ENCODE results near the gene DUSP11. TPM values are rescaled to one million over a fixed set of nuclear protein-coding genes. Genes with fewer than 3 reads are reported as not detected.

DUSP11 gene
- total and polyA plus RNA-seq, 3 donors from 2014 or later = 32.2 to 56.3 (median 55.3) TPM

DNA sequence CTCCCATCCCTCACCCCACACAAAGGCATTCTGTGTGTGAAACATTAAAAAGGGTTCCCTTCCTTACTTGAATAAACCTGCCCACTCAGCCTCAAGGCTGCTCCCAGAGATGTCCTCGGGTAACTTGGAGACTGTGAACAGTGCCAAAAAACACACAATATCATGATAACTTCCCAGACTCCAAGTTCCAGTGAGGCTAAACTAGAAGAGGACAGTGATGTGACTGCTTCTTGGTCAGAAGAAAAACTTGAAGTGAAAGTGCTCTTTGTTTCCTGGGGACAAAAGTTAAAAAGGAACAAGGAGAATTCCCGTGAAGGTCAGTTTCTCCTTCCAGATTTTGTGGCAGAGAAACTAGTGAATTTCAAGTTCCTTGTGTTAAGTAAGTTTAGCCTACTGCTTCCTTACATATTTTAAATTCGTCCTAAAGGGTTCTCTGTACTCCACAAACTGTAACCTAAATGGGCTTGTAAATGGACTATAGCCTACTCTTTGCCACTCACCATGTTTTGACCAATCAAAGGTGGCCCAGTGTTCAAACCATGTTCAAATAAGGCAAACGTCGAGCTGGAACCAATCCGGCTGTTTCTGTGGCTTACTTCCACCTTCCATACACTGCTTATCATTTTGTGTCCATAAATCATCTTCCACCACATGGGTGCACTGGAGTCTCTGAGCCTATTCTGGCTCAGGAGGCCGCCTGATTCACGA is 63.2 kb downstream of the DUSP11 start:
- no peaks in the 10 kb centered on the region for H3K27me3 ChIP-seq
- H3K4me3 ChIP-seq = no peak overlapping the region
- TF ChIP-seq, protein P1, sequence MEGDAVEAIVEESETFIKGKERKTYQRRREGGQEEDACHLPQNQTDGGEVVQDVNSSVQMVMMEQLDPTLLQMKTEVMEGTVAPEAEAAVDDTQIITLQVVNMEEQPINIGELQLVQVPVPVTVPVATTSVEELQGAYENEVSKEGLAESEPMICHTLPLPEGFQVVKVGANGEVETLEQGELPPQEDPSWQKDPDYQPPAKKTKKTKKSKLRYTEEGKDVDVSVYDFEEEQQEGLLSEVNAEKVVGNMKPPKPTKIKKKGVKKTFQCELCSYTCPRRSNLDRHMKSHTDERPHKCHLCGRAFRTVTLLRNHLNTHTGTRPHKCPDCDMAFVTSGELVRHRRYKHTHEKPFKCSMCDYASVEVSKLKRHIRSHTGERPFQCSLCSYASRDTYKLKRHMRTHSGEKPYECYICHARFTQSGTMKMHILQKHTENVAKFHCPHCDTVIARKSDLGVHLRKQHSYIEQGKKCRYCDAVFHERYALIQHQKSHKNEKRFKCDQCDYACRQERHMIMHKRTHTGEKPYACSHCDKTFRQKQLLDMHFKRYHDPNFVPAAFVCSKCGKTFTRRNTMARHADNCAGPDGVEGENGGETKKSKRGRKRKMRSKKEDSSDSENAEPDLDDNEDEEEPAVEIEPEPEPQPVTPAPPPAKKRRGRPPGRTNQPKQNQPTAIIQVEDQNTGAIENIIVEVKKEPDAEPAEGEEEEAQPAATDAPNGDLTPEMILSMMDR (IDR thresholded peaks at IDR 0.05) = no peak
- H3K27ac ChIP-seq = peak overlapping the region; percentile 63 to 78
- intact Hi-C loops (cut with DNase I; ENCODE audit: low total_unique reads) = no loop called here
- peak; percentile 58 for DNase-seq
- no peaks in the 10 kb centered on the region for H3K36me3 ChIP-seq (ENCODE audit: low read depth, missing control alignments)
- H3K9me3 ChIP-seq = no peaks in the 10 kb centered on the region
- peaks cover 20% of the 10 kb centered on the region for H3K4me1 ChIP-seq
- 18 to 36% methylated on average over 8 of the region's 8 CpGs for whole genome bisulfite sequencing, 2 donors

DNA sequence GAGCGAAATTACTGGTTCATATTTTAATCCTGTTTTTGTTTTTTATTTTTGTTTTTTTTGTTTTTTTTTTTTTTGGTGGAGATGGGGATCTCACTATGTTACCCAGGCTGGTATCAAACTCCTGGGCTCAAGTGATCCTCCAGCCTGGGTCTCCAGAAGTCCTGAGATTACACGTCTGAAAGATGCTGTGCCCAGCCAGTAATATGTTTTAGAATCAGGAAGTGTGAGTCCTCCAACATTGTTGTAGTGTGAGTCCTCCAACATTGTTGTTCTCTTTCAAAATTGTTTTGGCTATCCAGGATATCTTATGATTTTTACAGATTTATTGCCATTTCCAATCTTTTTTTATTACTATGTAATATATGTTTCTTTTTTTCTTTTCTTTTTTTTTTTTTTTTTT is 65.8 kb downstream of the DUSP11 start:
- no peak for TF ChIP-seq POLR2A (IDR thresholded peaks at IDR 0.05)
- TF ChIP-seq, protein P1 (IDR thresholded peaks at IDR 0.05) = no peak
- no peak overlapping the region for H3K27ac ChIP-seq
- WGBS, 2 donors = 98 to 100% methylated on average over 2 of the region's 2 CpGs

More for the DNA sequence above, 65.8 kb downstream of the DUSP11 start:
- intact Hi-C loops (cut with DNase I; ENCODE audit: low total_unique reads) = no loop called here
- Histone ChIP-seq H3K4me3 (no peak overlapping the region), H3K9me3 (no peaks in the 10 kb centered on the region), H3K4me1 (peaks cover 20% of the 10 kb centered on the region), H3K36me3 (ENCODE audit: low read depth, missing control alignments) (no peaks in the 10 kb centered on the region), H3K27me3 (no peaks in the 10 kb centered on the region)
- no peak for DNase-seq

Other genes starting within 250 kb of the DUSP11 start
- not detected for gene NAT8, start 137.7 kb downstream of the DUSP11 start, total RNA-seq
- gene NAT8, start 137.7 kb downstream of the DUSP11 start, polyA plus RNA-seq (ENCODE audit: insufficient read depth, low read depth, low replicate concordance) = 6.0 TPM
- gene TPRKB, start 42.8 kb downstream of the DUSP11 start, total RNA-seq = 10 to 100 TPM; 29.0 to 34.5 TPM
- 72.2 TPM for gene TPRKB, start 42.8 kb downstream of the DUSP11 start, polyA plus RNA-seq (ENCODE audit: insufficient read depth, low read depth, low replicate concordance)
- gene C2orf78, start 4.1 kb upstream of the DUSP11 start, total RNA-seq = 10 to 100 TPM in 1 of 2 donors, 1 to 10 TPM in 1; 3.5 to 18.6 TPM
- 11.6 TPM for gene C2orf78, start 4.1 kb upstream of the DUSP11 start, polyA plus RNA-seq (ENCODE audit: insufficient read depth, low read depth, low replicate concordance)
- gene STAMBP, start 48.9 kb upstream of the DUSP11 start, total RNA-seq = 10 to 100 TPM; 47.4 to 51.2 TPM
- 49.0 TPM for gene STAMBP, start 48.9 kb upstream of the DUSP11 start, polyA plus RNA-seq (ENCODE audit: insufficient read depth, low read depth, low replicate concordance)
- 1 to 10 TPM; 1.3 to 2.7 TPM for gene ACTG2, start 112.9 kb upstream of the DUSP11 start, total RNA-seq
- 93.4 TPM for gene ACTG2, start 112.9 kb upstream of the DUSP11 start, polyA plus RNA-seq (ENCODE audit: insufficient read depth, low read depth, low replicate concordance)
- 10 to 100 TPM; 91.0 to 93.9 TPM for gene DGUOK, start 146.8 kb upstream of the DUSP11 start, total RNA-seq
- 87.7 TPM for gene DGUOK, start 146.8 kb upstream of the DUSP11 start, polyA plus RNA-seq (ENCODE audit: insufficient read depth, low read depth, low replicate concordance)
- gene TET3, start 204.8 kb upstream of the DUSP11 start, total RNA-seq = 10 to 100 TPM in 1 of 2 donors, 1 to 10 TPM in 1; 9.7 to 12.2 TPM
- gene TET3, start 204.8 kb upstream of the DUSP11 start, polyA plus RNA-seq (ENCODE audit: insufficient read depth, low read depth, low replicate concordance) = 4.3 TPM